MCF 10A (cell line): Measurements from ENCODE around the gene INPP4A. TPM values are rescaled to one million over a fixed set of nuclear protein-coding genes. Genes with fewer than 3 reads are reported as not detected.

Experiments
- BruUV-seq: library from RNA; stranded (reverse); fragments of 400-500 nt; replicated peaks from 2 replicates; lab custom pipeline; 2021; lab: Mats Ljungman, UMichigan
- CTCF ChIA-PET: fragments of 300-600 bp; sonication (Branson Sonifier 250); formaldehyde crosslinking; extraction: SDS; loops from one replicate; lab custom pipeline; 2021; ENCODE audit warnings: antibody characterized with exemption, inconsistent platforms; lab: Yijun Ruan, JAX
- POLR2A ChIA-PET: fragments of 300-600, 350-650 bp; sonication (Branson Sonifier 250); formaldehyde crosslinking; extraction: SDS; loops from one replicate; lab custom pipeline; 2020; ENCODE audit warnings: antibody characterized with exemption, inconsistent platforms; lab: Yijun Ruan, JAX
- DNase-seq: peaks from one replicate; pipeline ENCODE4 v3.0.0-alpha.2; 2018; ENCODE audit not compliant: unreplicated experiment
- H3K27ac Mint-ChIP-seq: one replicate; pipeline ENCODE4 v1.8.0; 2022; ENCODE audit warnings: mild to moderate bottlenecking, low read depth, mixed read lengths; ENCODE audit not compliant: unreplicated experiment
- H3K27me3 Mint-ChIP-seq: one replicate; pipeline ENCODE4 v1.8.0; 2022; ENCODE audit warnings: mixed read lengths; ENCODE audit not compliant: insufficient read depth, unreplicated experiment
- H3K36me3 Mint-ChIP-seq: one replicate; pipeline ENCODE4 v1.8.0; 2022; ENCODE audit warnings: mild to moderate bottlenecking, moderate library complexity, mixed read lengths; ENCODE audit not compliant: insufficient read depth, unreplicated experiment
- H3K4me1 Mint-ChIP-seq: one replicate; pipeline ENCODE4 v1.8.0; 2022; ENCODE audit warnings: mixed read lengths; ENCODE audit not compliant: insufficient read depth, unreplicated experiment
- H3K4me3 Mint-ChIP-seq: one replicate; pipeline ENCODE4 v1.8.0; 2022; ENCODE audit warnings: mild to moderate bottlenecking, moderate library complexity, mixed read lengths; ENCODE audit not compliant: unreplicated experiment
- H3K9me3 Mint-ChIP-seq: one replicate; pipeline ENCODE4 v1.8.0; 2022; ENCODE audit warnings: mixed read lengths; ENCODE audit not compliant: unreplicated experiment
- intact Hi-C: fragments of 100-400 bp; cut with micrococcal nuclease; formaldehyde crosslinking; loops from 2 replicates; pipeline ENCODE4 v1.14.1; 2022
- total RNA-seq: library from RNA; stranded (reverse); gene quantifications from 2 replicates; pipeline ENCODE4 v1.2.3, GENCODE V29; 2022
- TF ChIP-seq, protein P1 (sequence below): fragments of 200-600 bp; IDR thresholded peaks from one replicate; pipeline ENCODE4 v1.8.0; 2022; ENCODE audit warnings: antibody characterized with exemption, mild to moderate bottlenecking; ENCODE audit not compliant: unreplicated experiment

Gene INPP4A
- total RNA-seq, 1 experiment from 2014 or later = 21.5 TPM

DNA sequence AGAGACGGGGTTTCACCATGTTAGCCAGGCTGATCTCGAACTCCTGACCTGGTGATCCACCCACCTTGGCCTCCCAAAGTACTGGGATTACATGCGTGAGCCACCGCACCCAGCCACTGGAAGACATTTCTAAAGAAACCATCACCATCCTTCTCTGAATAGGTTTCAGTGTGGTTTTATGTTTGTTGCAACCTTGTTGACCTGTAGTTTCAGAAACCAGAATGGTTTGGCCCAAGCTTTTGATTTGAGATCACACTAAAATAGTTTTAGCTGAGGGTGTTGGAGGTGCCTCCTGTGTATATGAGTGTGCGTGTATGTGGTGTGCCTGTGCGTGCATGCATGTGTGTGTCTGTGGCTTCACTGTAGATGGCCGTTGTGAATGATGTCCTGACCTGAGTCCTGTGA is 26.2 kb downstream of the INPP4A start:
- no TSS peak for BruUV-seq
- CTCF ChIA-PET = interaction anchor here (0.6 kb wide), 1 partner anchor 260 kb away, joined by 3 read pairs; no protein-coding TSS in a partner anchor
- POLR2A ChIA-PET = interaction anchor here (1.0 kb wide), 1 partner anchor 9 kb away, joined by 3 read pairs; no protein-coding TSS in a partner anchor
- Mint-ChIP-seq H3K36me3 (no peaks in the 10 kb centered on the region), H3K9me3 (no peaks in the 10 kb centered on the region), H3K4me3 (no peak overlapping the region), H3K27me3 (no peaks in the 10 kb centered on the region), H3K27ac (no peak overlapping the region), H3K4me1 (peaks cover 12% of the 10 kb centered on the region)
- TF ChIP-seq, protein P1, sequence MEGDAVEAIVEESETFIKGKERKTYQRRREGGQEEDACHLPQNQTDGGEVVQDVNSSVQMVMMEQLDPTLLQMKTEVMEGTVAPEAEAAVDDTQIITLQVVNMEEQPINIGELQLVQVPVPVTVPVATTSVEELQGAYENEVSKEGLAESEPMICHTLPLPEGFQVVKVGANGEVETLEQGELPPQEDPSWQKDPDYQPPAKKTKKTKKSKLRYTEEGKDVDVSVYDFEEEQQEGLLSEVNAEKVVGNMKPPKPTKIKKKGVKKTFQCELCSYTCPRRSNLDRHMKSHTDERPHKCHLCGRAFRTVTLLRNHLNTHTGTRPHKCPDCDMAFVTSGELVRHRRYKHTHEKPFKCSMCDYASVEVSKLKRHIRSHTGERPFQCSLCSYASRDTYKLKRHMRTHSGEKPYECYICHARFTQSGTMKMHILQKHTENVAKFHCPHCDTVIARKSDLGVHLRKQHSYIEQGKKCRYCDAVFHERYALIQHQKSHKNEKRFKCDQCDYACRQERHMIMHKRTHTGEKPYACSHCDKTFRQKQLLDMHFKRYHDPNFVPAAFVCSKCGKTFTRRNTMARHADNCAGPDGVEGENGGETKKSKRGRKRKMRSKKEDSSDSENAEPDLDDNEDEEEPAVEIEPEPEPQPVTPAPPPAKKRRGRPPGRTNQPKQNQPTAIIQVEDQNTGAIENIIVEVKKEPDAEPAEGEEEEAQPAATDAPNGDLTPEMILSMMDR = no peak
- DNase-seq = no peak
- intact Hi-C loops = no loop called here

DNA sequence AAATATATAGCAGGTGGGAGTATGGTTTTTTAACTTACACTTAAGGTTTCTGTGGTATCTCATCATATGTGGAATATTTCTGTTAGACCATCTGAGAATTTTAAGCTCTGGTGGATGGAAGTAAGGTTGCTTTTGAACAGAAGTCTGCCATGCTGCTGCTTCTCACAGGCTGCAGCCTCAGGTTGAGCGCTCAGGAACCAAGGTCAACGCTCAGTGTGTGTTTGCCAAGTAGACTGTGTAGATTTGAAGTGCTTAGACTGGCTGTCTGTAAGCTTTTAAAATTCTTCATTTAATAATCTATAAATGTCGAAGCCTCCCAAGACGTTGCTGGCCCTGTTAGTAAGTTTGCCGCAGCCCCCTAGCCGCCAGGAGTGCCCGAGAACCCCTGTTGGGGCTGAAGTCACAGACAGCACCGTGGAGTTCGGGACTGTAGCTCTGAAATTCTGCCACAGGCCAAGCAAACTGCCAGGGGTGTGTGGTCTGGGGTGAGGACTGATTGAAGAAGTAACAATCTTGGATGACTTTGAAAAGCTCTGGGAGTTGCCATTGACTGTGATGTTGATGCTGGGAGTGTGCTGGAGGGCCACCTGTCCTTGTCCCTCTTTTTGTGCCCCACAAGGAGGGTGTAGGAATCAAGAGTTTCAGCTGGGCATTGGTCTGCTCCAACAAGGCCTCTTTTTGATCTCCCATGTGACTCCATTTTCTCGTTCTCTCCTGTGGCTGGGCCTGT is 26.9 kb downstream of the INPP4A start:
- no peaks in the 10 kb centered on the region for H3K27me3 Mint-ChIP-seq
- no peaks in the 10 kb centered on the region for H3K36me3 Mint-ChIP-seq
- ChIA-PET CTCF (interaction anchor here (1.1 kb wide), 2 partner anchors 14 to 16 kb away, joined by 3 read pairs; no protein-coding TSS in a partner anchor), POLR2A (interaction anchor here (1.0 kb wide), 1 partner anchor 8 kb away, joined by 3 read pairs; no protein-coding TSS in a partner anchor)
- no peak overlapping the region for H3K27ac Mint-ChIP-seq
- no TSS peak for BruUV-seq
- peaks cover 12% of the 10 kb centered on the region for H3K4me1 Mint-ChIP-seq
- H3K9me3 Mint-ChIP-seq = no peaks in the 10 kb centered on the region
- no peak for DNase-seq
- intact Hi-C loops = no loop called here
- H3K4me3 Mint-ChIP-seq = no peak overlapping the region
- TF ChIP-seq, protein P1 = no peak

DNA sequence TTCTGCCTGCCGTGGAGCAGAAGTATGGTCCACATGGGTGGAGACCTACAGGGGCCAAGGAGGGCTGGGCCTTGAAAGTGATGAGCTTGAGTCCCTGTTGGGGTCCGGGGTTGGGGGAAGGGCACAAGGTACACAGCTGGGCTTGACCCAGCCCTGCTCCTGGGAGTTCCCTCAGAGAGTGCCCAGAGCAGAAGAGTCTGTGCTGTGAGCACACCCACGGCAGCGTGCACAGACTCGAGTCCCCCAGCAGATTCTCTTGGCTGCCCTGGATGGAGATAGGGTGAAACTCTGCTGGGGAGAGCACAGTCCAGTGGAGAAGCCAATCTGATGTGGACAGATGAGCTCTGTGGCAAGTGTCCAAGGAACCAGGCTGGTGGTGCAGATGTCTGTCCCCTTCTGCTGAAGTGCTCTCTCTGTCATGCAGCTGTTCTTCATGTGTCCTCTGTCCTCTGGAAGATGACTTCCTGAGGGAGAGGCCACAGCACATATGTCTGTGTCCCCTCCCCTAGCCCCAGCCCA is 27.5 kb downstream of the INPP4A start:
- CTCF ChIA-PET = interaction anchor here (1.1 kb wide), 2 partner anchors 15 kb away, joined by 3 read pairs; no protein-coding TSS in a partner anchor
- TF ChIP-seq, protein P1 = no peak
- BruUV-seq = no TSS peak
- intact Hi-C loops = no loop called here
- Mint-ChIP-seq H3K4me3 (no peak overlapping the region), H3K27me3 (no peaks in the 10 kb centered on the region), H3K27ac (no peak overlapping the region), H3K9me3 (no peaks in the 10 kb centered on the region), H3K36me3 (no peaks in the 10 kb centered on the region), H3K4me1 (peaks cover 12% of the 10 kb centered on the region)
- DNase-seq = no peak
- POLR2A ChIA-PET = no interaction called here

DNA sequence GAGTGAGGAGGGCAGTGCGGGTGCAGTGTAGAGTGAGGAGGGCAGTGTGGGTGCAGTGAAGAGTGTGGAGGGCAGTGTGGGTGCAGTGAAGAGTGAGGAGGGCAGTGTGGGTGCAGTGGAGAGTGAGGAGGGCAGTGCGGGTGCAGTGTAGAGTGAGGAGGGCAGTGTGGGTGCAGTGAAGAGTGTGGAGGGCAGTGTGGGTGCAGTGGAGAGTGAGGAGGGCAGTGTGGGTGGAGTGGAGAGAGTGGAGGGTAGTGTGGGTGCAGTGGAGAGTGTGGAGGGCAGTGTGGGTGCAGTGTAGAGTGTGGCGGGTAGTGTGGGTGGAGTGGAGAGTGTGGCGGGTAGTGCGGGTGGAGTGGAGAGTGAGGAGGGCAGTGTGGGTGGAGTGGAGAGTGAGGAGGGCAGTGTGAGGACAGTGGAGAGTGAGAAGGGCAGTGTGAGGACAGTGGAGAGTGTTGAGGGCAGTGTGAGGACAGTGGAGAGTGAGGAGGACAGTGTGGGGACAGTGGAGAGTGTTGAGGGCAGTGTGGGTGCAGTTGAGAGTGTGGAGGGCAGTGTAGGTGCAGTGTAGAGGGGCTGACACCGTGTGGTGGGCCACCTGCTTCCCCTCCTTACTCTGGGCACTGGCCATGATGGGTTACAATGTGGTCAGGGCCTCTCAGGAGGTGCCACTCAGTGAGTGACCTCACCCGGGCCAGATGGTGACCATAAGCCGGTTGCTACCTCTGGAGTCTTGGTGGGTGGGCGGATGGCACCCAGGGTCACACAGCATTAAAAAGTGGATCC is 28.5 kb downstream of the INPP4A start:
- POLR2A ChIA-PET = no interaction called here
- no peak overlapping the region for H3K27ac Mint-ChIP-seq
- BruUV-seq = no TSS peak

More for the DNA sequence above, 28.5 kb downstream of the INPP4A start:
- CTCF ChIA-PET = no interaction called here
- TF ChIP-seq, protein P1 = no peak
- Mint-ChIP-seq H3K4me1 (peaks cover 12% of the 10 kb centered on the region), H3K36me3 (no peaks in the 10 kb centered on the region), H3K9me3 (no peaks in the 10 kb centered on the region), H3K27me3 (no peaks in the 10 kb centered on the region), H3K4me3 (no peak overlapping the region)
- intact Hi-C loops = no loop called here
- DNase-seq = no peak
